T47D (cell line): Measurements from ENCODE around the gene LIPT2.
A peak's percentile ranks its signal among the peaks of the same experiment; 100 is the strongest.

ENCODE experiments used
- DNase-seq, 2 experiments: peaks; one replicate each; pipeline versions ENCODE4 v3.0.0 to v3.0.0-alpha.2; 2011 to 2012; ENCODE audit warnings: low read depth in 1 of 2, low spot score in 1 of 2
- JUND ChIP-seq: IDR thresholded peaks from 2 replicates; pipeline ENCODE4 v1.6.1; 2012; ENCODE audit warnings: low read depth
- in situ Hi-C: cut with HindIII; loops from 2 replicates; pipeline ENCODE4 v1.10.0; 2016; ENCODE audit warnings: low sequenced_read_pairs, low pct_unique_long_range_greater_than_20kb

The LIPT2 gene

DNA sequence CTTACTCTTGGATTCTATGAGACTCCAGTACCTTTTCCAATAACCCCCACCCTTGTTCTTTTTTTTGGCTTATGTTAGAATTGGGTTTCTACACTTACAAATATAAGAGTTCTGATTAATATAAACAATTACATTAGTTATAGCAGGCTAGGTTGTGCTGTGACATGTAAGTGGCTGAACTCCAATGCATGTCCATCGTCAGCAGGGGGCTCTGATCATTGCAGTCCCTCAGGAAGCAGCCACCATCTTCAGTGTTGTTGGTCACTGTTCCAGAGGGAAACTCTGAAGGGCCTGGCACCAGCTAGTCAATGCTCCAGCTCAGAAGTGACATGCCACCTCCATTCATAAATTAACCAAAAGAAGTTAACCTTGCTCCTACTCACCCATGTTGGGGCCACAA is 5.6 kb downstream of the LIPT2 start:
- in situ Hi-C loops: no loop called here
- DNase-seq: peak in 1 of 2 experiments; percentile 53
- TF ChIP-seq JUND: no peak

DNA sequence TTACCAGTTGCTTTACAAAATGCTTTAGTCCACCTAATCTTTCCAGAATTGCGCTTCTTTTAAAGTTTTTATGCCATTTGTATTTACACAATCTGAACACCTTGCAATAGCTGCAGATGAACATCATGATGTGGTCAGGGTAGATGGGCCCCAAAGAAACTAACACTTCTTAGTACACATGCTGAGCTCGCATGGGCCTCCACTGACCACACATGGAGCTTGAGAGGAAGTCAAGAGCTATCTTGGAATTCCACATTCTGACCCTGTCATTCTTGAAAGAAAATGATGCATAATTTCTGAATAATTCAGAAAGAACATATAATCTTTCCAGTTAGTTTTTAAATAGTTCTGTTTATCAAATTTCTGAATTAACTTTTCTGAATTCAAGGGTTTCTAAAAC is 7.7 kb downstream of the LIPT2 start:
- in situ Hi-C loops: no loop called here
- no peak for DNase-seq
- no peak for TF ChIP-seq JUND

DNA sequence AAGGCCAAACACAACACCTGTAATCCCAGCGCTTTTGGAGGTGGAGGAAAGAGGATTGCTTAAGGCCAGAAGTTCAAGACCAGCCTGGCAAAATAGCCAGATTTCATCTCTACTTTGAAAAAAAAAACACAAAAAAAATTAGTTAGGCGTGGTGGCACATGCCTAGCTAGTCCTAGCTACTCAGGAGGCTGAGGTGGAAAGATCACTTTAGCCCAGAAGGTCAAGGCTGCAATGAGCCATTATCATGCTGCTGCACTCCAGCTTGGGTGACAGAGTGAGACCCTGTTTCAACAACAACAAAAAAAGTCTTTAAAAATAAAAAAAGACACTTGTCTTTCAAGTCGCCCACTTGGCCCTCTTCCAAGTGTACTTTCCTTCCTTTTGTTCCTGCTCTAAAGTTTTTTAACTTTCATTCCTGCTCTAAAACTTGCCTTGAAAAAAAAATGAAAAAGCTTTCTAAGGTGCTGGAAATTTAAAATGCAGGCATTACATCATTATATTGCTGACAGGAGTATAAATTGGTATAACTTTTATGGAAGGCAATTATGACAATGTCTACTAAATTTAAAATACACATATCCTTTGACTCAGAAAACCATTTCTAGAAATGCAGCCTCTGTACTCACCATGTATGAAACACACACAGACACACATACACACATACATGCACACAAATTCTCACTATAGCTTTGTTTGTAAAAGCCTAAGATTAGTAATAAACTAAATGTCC is 12.7 kb downstream of the LIPT2 start:
- in situ Hi-C loops: no loop called here
- TF ChIP-seq JUND: no peak
- no peak for DNase-seq

DNA sequence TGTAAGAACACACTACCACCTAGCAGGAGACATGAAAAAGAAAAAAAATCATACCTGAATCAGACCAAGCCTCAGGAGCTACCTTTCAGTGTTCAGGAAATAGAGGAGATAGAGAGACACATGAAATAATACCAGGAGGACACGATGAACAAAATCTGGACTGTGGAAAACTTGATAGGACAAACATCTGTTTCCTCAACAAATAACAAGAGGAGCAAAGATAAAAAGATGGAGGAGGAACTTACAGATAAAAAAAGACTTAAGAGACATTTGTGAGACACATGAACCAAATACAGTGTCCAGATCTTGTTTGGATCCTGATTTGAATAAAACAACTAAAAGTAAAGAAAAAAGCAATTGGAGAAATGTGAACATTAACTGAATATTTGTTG is 13.8 kb downstream of the LIPT2 start:
- in situ Hi-C loops: no loop called here
- TF ChIP-seq JUND: no peak
- no peak for DNase-seq

DNA sequence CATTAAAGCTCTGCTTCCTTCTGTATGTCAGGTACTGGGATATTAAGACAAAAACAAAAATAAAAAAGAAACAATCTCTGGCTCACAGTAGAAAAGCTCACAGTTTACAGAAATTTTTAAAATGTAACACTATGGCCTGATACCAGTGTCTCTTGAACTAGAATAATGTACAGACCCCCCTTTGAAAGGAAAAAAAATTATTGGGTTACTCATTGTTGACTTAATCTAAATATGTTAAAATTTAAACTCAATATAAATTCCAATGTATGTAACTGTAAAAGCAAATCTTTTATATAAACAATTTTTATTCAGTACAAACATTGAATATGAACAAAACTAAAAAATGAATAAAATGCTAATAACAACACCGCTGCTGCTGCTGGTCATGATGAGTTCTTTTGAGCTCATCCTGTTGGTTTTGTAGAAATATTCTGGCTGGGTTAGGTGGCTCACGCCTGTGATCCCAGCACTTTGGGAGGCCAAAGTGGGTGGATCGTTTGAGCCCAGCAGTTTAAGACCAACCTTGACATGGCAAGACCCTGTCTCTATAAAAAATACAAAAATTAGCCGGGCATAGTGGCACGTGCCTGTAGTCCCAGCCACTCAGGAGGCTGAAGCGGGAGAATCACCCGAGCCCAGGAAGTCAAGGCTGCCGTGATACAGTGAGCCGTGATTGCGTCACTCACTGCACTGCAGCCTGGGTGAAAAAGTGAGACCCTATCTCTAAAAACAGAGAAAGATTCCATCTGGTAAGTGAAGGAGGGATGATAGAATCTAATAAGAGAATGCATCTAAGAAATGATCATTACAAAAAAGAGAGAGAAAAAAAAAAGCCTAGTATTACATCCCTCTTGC is 14.4 kb downstream of the LIPT2 start:
- DNase-seq: no peak
- in situ Hi-C loops: no loop called here
- TF ChIP-seq JUND: no peak

DNA sequence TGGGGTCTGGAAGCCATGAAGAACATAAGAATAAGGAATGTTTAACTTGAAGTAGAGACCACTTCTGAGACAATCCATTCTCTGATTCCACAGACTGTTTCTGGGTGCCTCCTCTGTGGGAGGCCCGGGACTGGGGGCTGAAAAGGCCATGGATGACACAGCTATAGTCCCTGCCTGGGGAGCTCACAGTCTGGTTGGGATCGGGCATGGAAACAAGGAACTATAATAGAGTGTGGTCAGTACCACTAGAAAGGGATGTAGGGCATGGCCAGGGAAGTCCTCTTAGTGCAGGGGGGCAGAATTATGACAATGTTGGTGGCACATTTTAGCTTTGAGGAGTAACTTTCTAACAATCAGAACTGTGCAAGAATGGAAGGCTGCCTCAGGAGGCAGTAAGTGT is 17.0 kb downstream of the LIPT2 start:
- in situ Hi-C loops: no loop called here
- no peak for TF ChIP-seq JUND
- no peak for DNase-seq

DNA sequence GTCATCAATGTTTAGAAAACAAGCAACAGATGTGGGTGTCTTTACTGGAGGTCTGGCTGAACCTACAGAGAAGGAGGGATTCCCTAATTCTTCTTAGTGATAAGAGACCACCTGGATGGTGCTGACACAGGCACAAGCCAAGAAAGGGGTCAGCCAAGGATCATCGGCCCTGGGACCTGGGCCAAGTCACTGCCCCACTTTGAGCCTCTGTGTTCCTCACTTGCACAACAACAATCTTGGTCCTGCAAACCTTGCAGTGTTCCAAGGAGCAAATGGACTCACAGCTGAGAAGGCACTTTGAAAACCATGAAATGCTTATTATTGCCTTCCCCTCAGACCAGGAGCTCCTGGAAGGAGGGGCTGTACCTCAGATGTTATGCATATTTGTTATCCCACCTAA is 19.2 kb downstream of the LIPT2 start:
- in situ Hi-C loops: no loop called here
- DNase-seq: no peak
- no peak for TF ChIP-seq JUND

DNA sequence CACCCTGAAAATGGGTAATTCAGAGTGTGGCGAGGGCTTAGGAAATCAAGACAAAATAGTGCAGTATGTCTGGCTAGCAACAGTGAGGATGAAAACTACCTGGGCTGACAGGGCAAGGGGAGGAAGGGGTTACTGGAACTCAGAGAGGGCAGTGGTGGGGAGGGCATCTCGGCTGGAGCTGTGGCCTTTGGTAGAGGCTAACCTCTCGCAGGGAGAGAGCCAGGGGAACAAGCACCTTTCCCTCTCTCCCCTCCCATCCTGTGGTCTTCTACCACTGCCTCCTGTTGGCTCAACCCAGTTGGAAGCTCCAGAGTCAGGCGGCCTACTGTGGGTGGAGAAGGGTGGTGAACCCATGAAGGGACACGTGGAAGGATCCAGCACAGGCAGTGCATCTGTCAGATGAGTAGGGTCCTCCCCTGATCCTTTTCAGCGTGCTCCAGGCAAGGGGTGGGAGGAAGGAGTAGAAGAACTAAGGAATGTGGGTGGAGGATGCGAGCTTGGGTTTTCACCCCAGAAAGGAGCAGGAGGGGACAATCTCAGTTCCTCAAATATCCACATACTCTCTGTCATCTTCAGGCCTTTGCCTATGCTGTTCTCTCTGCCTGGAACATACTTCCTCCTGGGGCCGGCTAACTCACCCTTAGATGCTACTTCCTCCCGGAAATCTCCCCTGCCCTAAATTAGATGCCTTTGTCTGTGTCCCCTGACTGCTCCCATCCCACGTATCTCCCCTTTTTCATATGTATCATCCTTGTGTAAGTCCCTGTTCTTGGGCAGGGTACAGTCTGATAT is 19.9 kb downstream of the LIPT2 start:
- DNase-seq: no peak
- no peak for TF ChIP-seq JUND
- in situ Hi-C loops: no loop called here

DNA sequence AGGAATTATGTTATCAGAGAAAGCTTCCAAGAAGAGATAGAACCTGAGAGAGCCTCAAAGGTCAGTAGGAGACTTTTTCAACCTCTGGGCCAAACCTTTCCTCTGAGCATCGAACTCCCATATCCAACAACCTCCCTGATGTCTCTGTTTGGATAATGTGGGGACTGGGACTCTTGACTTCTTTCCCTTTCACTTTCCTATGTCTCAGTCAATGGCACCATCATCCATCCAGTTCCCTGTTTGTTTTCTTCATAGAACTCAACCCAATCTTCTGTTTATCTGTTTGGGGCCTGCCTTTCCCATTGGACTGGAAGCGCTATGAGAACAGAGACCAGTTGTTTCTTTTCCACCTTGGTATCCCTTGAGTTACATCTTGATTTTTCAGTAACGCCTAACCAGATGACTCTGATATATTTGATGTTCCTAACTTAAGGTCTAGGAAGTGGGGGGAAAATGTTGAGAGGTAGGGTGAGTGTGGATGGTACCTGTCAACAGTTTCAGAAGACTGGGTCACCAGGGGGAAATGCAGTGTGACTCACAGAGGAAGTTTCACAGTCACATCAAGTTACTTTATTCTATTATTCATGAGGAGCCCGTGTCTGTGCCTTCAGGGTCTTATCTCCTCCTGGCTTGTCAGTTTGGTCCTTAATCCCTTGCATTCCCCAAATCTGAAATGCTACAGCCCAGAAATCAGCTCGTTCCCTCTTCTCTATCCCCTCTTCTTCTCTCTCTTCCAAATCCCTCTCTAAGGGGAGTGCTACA is 21.7 kb downstream of the LIPT2 start:
- in situ Hi-C loops: no loop called here
- no peak for TF ChIP-seq JUND
- DNase-seq: no peak

DNA sequence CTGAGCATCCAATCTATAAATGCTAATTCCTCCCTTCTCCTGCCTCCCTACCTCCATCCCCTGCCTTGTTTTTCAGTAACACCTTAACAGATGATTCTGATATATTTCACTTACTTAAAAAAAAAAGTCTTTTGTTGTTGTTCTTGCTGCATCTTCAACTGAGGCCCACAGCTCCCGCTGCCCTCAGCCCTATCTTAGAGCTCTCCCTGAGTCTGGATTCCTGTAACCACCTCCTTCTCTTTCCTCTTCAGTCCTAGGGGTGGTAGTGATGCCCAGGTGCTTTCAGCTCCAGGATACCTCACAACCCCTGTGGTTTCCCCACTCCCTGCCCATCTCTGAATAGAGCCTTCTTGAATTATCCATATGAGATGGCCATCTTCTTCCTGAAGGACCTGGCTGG is 22.5 kb downstream of the LIPT2 start:
- DNase-seq: no peak
- TF ChIP-seq JUND: no peak
- in situ Hi-C loops: no loop called here

DNA sequence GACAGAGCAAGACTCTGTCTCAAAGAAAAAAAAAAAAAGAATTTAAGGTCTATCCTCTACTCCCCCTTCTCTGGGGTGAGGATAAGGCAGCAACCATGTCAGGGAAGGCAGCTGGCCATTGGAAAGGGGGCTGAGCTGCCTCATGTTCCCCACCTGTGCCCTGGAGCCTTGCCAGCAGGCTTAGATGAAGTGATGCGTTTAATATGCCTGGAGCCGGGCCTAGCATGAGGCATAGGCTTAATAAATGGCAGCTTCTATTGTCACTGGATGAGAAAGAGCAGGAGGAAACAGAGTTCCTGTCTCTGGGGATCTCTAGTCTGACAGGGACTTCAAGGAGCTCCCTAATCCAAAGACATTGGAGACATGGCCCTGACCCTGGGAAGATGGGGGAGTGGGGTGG is 23.0 kb downstream of the LIPT2 start:
- DNase-seq: no peak
- in situ Hi-C loops: no loop called here
- TF ChIP-seq JUND: no peak

DNA sequence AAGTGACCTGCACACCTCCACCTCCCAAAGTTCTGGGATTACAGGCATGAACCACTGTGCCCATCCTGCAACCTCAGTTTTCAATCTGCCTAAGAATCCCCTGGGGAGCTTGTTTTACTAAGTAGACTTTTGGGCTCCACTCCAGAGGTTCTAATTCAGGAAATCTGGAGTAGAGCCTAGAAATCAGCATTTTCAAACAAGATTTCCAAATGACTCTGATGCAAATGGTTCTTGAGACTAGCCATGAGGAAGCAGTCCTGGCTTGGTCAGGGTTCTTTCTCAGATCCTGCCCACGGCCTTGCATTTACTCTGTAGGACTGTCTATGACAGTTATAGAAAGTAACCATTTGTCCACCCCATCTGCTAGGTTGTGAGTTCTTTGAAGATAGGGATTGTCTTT is 24.6 kb downstream of the LIPT2 start:
- in situ Hi-C loops: no loop called here
- no peak for TF ChIP-seq JUND
- DNase-seq: no peak

DNA sequence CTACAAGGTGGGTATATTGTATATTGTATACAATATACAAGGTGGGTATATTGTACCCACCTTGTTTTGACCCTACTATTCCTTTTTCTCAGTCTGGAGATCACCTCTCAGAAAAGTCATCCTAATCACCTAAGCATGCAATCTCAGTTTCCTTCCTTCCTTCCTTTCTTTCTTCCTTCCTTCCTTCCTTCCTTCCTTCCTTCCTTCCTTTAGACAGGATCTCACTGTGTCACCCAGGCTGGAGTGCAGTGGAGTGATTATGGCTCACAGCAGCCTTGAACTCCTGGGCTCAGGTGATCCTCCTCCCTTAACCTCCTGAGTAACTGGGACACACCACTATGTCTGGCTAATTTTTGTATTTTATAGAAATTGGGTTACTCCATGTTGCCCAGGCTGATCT is 25.0 kb downstream of the LIPT2 start:
- DNase-seq: no peak
- TF ChIP-seq JUND: no peak
- in situ Hi-C loops: no loop called here
